ENCODE measurements around the gene KRTAP5-1. TPM values are rescaled to one million over a fixed set of nuclear protein-coding genes. Genes with fewer than 3 reads are reported as not detected.
A peak's percentile ranks its signal among the peaks of the same experiment; 100 is the strongest.

Gene KRTAP5-1
- total RNA-seq, 2 donors from 2014 or later = not detected

DNA sequence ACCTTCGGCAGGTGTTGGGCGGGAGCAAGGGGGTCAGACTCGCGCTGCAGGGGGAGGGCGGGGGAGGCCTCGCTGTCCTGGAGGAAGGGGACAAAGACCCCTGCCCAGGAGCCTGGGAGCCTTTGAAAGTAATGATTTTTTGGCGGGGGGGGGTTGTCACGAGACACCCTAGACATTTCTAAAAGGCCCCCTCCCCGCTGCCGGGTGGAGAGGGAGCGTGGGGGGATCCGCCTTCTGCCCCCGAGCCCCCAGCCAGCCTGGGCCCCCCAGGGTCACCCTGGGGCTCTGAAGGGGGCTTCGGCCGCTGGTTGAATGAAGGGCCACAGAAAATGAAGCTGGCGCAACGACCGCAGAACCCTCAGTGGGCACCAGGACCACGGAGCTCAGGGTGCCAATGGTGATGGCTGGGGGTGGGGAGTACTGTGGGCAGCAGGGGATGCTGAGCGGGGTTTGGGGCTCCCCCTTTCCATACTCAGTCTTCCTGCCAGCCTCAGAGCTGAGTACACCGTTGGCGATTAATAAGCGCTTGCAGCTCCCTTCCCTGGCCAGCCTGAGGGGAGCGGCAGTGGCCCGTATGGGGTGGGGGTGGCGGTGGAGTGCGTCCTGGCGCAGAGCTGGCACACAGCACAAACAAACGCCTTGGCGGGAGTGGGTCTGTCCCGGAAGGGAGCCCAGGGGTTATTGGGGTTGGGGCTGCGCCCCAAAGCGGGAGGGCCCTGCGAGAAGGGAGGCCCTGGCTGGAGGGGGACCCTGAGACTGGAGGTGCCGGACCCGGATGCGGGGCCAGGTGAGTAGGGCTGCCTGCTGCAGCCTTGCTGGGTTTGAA, 11.8 kb downstream of the KRTAP5-1 start:
- no peaks in the 10 kb centered on the region for H3K9me3 ChIP-seq
- H3K36me3 ChIP-seq = no peaks in the 10 kb centered on the region
- 7% methylated on average over 35 of the region's 37 CpGs for WGBS
- peak overlapping the region; percentile 68 to 72 for H3K27ac ChIP-seq
- TF ChIP-seq, protein P1, sequence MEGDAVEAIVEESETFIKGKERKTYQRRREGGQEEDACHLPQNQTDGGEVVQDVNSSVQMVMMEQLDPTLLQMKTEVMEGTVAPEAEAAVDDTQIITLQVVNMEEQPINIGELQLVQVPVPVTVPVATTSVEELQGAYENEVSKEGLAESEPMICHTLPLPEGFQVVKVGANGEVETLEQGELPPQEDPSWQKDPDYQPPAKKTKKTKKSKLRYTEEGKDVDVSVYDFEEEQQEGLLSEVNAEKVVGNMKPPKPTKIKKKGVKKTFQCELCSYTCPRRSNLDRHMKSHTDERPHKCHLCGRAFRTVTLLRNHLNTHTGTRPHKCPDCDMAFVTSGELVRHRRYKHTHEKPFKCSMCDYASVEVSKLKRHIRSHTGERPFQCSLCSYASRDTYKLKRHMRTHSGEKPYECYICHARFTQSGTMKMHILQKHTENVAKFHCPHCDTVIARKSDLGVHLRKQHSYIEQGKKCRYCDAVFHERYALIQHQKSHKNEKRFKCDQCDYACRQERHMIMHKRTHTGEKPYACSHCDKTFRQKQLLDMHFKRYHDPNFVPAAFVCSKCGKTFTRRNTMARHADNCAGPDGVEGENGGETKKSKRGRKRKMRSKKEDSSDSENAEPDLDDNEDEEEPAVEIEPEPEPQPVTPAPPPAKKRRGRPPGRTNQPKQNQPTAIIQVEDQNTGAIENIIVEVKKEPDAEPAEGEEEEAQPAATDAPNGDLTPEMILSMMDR (IDR thresholded peaks at IDR 0.05) = no peak
- TF ChIP-seq POLR2A (IDR thresholded peaks at IDR 0.05) (no peak), POLR2AphosphoS5 (IDR thresholded peaks at IDR 0.05) (no peak)
- H3K4me1 ChIP-seq (replicated peaks) = peaks cover 9% of the 10 kb centered on the region
- H3K4me3 ChIP-seq = peak overlapping the region; percentile 38 to 60
- no peak for DNase-seq (ENCODE audit: low spot score)
- intact Hi-C loops (cut with DNase I) = no loop called here
- H3K27me3 ChIP-seq (replicated peaks; ENCODE audit: insufficient read depth) = no peaks in the 10 kb centered on the region

DNA sequence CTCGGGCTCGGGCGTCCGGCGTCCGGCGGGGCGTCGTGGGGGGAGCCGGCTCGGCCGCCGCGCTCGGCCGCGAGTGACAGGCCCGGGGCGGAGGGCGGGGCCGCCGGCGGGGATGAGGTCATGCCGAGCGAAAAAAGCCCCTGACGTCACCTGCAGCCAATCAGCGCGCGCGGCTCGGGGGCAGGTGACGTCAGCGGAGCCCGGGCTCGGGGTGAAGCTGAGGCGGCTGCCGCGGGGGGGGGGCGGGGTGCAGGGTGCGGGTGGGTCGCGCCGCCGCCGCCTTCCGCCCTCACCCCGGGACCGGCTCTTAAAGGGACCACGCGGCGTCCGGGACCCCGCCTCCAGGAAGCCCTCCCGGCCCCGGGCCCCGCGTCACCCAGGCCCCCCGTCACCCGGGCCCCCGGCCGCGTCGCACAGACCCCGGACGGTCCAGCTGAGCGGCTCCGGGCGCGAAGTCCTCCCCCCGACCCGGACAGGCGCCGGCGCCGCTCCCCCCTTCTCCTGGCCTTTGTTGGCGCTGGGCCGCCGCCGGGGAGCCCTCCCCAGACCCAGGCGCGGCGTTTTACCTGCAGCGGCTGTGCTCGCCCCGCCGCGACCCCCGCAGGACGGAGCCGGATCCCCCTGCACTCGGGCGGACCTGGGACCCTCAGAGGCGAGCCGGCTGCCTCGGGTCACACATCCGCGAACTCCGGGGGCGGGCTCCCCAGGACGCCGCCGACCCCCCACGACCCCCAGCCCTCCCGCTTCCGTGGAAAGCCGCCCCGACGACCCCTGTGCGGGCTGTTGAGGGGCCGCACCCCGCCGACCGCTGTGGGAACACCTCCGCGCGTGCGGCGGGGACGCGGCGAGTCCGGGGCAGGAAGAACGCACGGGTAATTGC, 12.6 kb downstream of the KRTAP5-1 start, which contains the start of gene DUSP8:
DUSP8 (minus strand) TSS at position 75 of the 880 bp plus-strand sequence. CDS start 6,445 bp downstream, outside the sequence.
- no peaks in the 10 kb centered on the region for H3K9me3 ChIP-seq
- 1% methylated on average over 99 of the region's 124 CpGs for WGBS
- intact Hi-C loops (cut with DNase I) = no loop called here
- peak within 1 kb of the TSS; percentile 68 to 72 for H3K27ac ChIP-seq
- H3K36me3 ChIP-seq = no peaks in the 10 kb centered on the region
- H3K4me3 ChIP-seq = peak within 1 kb of the TSS; percentile 38 to 60
- peaks cover 9% of the 10 kb centered on the region for H3K4me1 ChIP-seq (replicated peaks)
- TF ChIP-seq POLR2A (IDR thresholded peaks at IDR 0.05) (peak; percentile 28), POLR2AphosphoS5 (IDR thresholded peaks at IDR 0.05) (no peak)
- peak; percentile 82 for DNase-seq (ENCODE audit: low spot score)
- no peaks in the 10 kb centered on the region for H3K27me3 ChIP-seq (replicated peaks; ENCODE audit: insufficient read depth)

DNA sequence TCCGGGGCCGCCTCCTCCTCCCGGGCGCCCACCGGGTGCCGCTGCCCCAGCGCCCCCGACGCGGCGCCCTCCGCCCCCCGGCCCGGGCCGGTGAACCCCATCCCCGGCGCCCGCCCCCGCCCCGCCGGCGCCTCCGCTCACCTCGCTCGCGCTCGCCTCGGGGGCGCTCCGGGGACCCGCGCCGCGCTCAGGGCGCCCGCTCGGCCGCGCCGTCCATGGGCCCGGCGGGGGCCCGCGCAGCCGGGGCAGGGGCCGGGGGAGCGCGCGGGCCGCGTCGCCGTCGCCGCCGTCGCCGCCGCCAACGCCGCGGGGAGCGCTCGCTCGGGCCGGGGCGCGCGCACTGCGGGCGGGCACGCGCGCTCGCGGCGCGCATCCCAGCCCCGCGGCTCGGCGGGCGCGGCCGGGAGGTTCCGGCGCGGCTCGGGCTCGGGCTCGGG, 13.3 kb downstream of the KRTAP5-1 start:
- no peaks in the 10 kb centered on the region for H3K36me3 ChIP-seq
- under 1% methylated on average over 34 of the region's 91 CpGs for WGBS
- H3K4me3 ChIP-seq = peak overlapping the region; percentile 38 to 40
- H3K27me3 ChIP-seq (replicated peaks; ENCODE audit: insufficient read depth) = no peaks in the 10 kb centered on the region
- H3K9me3 ChIP-seq = no peaks in the 10 kb centered on the region
- TF ChIP-seq POLR2A (IDR thresholded peaks at IDR 0.05) (no peak), POLR2AphosphoS5 (IDR thresholded peaks at IDR 0.05) (no peak)
- TF ChIP-seq, protein P1 (IDR thresholded peaks at IDR 0.05) = no peak
- intact Hi-C loops (cut with DNase I) = no loop called here
- peak overlapping the region in 1 of 2 donors; percentile 44 for H3K27ac ChIP-seq
- H3K4me1 ChIP-seq (replicated peaks) = peaks cover 9% of the 10 kb centered on the region
- DNase-seq (ENCODE audit: low spot score) = no peak

DNA sequence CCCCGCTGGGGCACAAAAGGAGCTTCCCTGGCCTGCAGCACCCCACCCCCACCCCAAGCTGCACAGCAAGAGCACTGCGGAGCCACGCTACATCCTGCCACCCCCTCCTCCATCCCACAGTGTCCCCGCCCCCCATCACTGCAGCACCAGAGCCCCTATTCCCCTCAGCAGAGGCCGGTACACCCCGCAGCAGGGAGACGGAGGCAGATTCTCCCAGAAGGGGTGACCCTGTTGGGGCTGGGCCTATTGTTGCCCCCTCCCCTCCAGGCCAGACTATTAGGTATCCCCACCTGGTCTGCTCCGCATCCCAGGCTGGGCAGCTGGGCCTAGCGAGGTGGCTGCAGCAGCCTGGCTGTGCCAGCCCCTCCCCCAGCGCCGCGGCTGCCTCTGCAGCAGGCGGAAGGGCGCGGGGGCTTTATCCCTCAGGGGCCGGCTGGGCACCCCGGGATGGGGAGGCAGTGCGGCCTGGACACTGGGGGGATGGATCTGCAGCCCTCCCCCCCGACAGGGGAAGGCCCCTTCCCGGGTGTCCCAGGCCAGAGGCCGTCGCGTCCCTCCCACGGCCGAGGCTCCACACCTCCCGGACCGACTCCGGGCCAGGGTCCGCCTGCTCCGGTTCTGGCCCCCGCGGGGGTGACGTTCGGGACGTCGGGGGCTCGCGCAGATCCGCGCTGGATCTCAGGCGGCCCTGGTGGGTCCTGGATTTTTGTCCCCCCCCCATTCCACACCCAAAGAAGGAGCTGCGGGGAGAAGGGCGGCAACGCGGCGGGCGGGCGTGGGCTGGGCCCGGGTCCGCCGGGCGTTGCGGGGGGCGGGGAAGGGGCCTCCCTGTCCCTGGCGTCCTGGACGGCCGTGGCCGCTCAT, 14.0 kb downstream of the KRTAP5-1 start:
- no peaks in the 10 kb centered on the region for H3K36me3 ChIP-seq
- no peaks in the 10 kb centered on the region for H3K27me3 ChIP-seq (replicated peaks; ENCODE audit: insufficient read depth)
- H3K9me3 ChIP-seq = no peaks in the 10 kb centered on the region
- WGBS = 14% methylated on average over 29 of the region's 58 CpGs
- peaks cover 9% of the 10 kb centered on the region for H3K4me1 ChIP-seq (replicated peaks)
- no peak for DNase-seq (ENCODE audit: low spot score)
- peak overlapping the region; percentile 22 to 40 for H3K4me3 ChIP-seq
- peak overlapping the region in 1 of 2 donors; percentile 44 for H3K27ac ChIP-seq
- TF ChIP-seq POLR2AphosphoS5 (IDR thresholded peaks at IDR 0.05) (no peak), POLR2A (IDR thresholded peaks at IDR 0.05) (no peak)
- TF ChIP-seq, protein P1 (IDR thresholded peaks at IDR 0.05) = no peak
- intact Hi-C loops (cut with DNase I) = no loop called here

Data from prostate gland (tissue), 2 donors.